ENCODE results near the gene RASD1.

GRCh38 chr17:17531156-17531555 lies 35.0 kb upstream of the RASD1 start:
- TF ChIP-seq CTCF (IDR thresholded peaks at IDR 0.05; ENCODE audit: low read depth, low read length, poor library complexity, severe bottlenecking) (no peak), EZH2phosphoT487 (IDR thresholded peaks at IDR 0.05; ENCODE audit: borderline replicate concordance, low read length) (no peak)
